IMR-90 (cell line): ENCODE data around the gene PAQR5. TPM values are rescaled to one million over a fixed set of nuclear protein-coding genes. Genes with fewer than 3 reads are reported as not detected.

Source experiments
- ATAC-seq: fragments of 200-7000 bp; cut with Tn5 transposase; 2 replicates; pipeline ENCODE4 v1.9.1; 2020; ENCODE audit warnings: low read depth, mild to moderate bottlenecking, moderate library complexity
- BruUV-seq: library from RNA; stranded (reverse); fragments of 400-500 nt; replicated peaks from 2 replicates; lab custom pipeline; 2021; lab: Mats Ljungman, UMichigan
- CTCF ChIA-PET: fragments of 300-600 bp; formaldehyde crosslinking; extraction: SDS; loops from one replicate; lab custom pipeline; 2021; ENCODE audit warnings: antibody characterized with exemption; lab: Yijun Ruan, JAX
- POLR2A ChIA-PET: fragments of 300-600 bp; sonication (Branson Sonifier 250); formaldehyde crosslinking; loops from one replicate; lab custom pipeline; 2022; ENCODE audit warnings: antibody characterized with exemption; ENCODE audit not compliant: unreplicated experiment; lab: Charles Lee
- DNase-seq: peaks from one replicate; pipeline ENCODE4 v3.0.0; 2013
- H2AFZ ChIP-seq: replicated peaks from 2 replicates; pipeline ENCODE3; 2013; ENCODE audit warnings: low read length, mild to moderate bottlenecking; ENCODE audit not compliant: poor library complexity
- H2AK5ac ChIP-seq: 2 replicates; pipeline ENCODE4 v1.6.1; 2013; ENCODE audit warnings: low read depth, low read length, inconsistent platforms
- H2AK9ac ChIP-seq: replicated peaks from 2 replicates; pipeline ENCODE3; 2013; ENCODE audit warnings: mild to moderate bottlenecking, low read depth, low read length, moderate library complexity; ENCODE audit not compliant: poor library complexity
- H2BK120ac ChIP-seq: 2 replicates; pipeline ENCODE4 v1.6.1; 2013; ENCODE audit warnings: low read depth, low read length, inconsistent platforms
- H2BK15ac ChIP-seq: 3 replicates; pipeline ENCODE4 v1.6.1; 2013; ENCODE audit warnings: low read depth, low read length, inconsistent platforms
- H2BK20ac ChIP-seq: 2 replicates; pipeline ENCODE4 v1.6.1; 2013; ENCODE audit warnings: low read depth, mild to moderate bottlenecking, inconsistent platforms, low read length, moderate library complexity
- H2BK5ac ChIP-seq: 2 replicates; pipeline ENCODE4 v1.6.1; 2013; ENCODE audit warnings: mild to moderate bottlenecking, low read depth, low read length, inconsistent platforms; ENCODE audit not compliant: poor library complexity, severe bottlenecking
- H3K14ac ChIP-seq: replicated peaks from 2 replicates; pipeline ENCODE4 v1.6.1; 2013; ENCODE audit warnings: low read depth, low read length, inconsistent platforms
- H3K18ac ChIP-seq: 2 replicates; pipeline ENCODE4 v1.6.1; 2013; ENCODE audit warnings: low read depth, low read length, control low read depth
- H3K23ac ChIP-seq: 2 replicates; pipeline ENCODE4 v1.6.1; 2013; ENCODE audit warnings: low read depth, low read length, inconsistent platforms
- H3K27ac ChIP-seq: 2 replicates; pipeline ENCODE4 v1.5.1; 2013; ENCODE audit warnings: mild to moderate bottlenecking, control low read depth, low read length; ENCODE audit not compliant: insufficient read depth
- H3K27me3 ChIP-seq: 2 replicates; pipeline ENCODE4 v1.6.1; 2013; ENCODE audit warnings: low read length; ENCODE audit not compliant: control insufficient read depth, insufficient read depth
- H3K36me3 ChIP-seq: 2 replicates; pipeline ENCODE4 v1.6.1; 2013; ENCODE audit warnings: low read length, mixed read lengths; ENCODE audit not compliant: control insufficient read depth, insufficient read depth
- H3K4ac ChIP-seq: 2 replicates; pipeline ENCODE4 v1.6.1; 2013; ENCODE audit warnings: low read depth, low read length, inconsistent platforms
- H3K4me1 ChIP-seq: 2 replicates; pipeline ENCODE4 v1.6.1; 2013; ENCODE audit warnings: low read length, mixed read lengths; ENCODE audit not compliant: control insufficient read depth, insufficient read depth
- H3K4me2 ChIP-seq: 2 replicates; pipeline ENCODE4 v1.6.1; 2013; ENCODE audit warnings: low read depth, mild to moderate bottlenecking, control low read depth, low read length, moderate library complexity
- H3K4me3 ChIP-seq: 2 replicates; pipeline ENCODE4 v1.5.1; 2013; ENCODE audit warnings: low read depth, mild to moderate bottlenecking, control low read depth, low read length, moderate library complexity; ENCODE audit not compliant: insufficient read depth
- H3K56ac ChIP-seq: 2 replicates; pipeline ENCODE4 v1.6.1; 2013; ENCODE audit warnings: low read length, inconsistent platforms; ENCODE audit not compliant: insufficient read depth; ENCODE audit errors: extremely low read depth
- H3K79me1 ChIP-seq, 2 experiments: 2 replicates each; pipeline ENCODE4 v1.6.1; 2013; ENCODE audit warnings: low read length in 2 of 2, inconsistent platforms in 1 of 2, low read depth in 1 of 2
- H3K9ac ChIP-seq: 2 replicates; pipeline ENCODE4 v1.6.1; 2013; ENCODE audit warnings: low read depth, low read length, control low read depth
- H3K9me1 ChIP-seq: 2 replicates; pipeline ENCODE4 v1.6.1; 2013; ENCODE audit warnings: low read length, inconsistent platforms; ENCODE audit not compliant: insufficient read depth
- H3K9me3 ChIP-seq: 2 replicates; pipeline ENCODE4 v1.6.1; 2013; ENCODE audit warnings: low read length; ENCODE audit not compliant: control insufficient read depth, insufficient read depth
- H4K20me1 ChIP-seq: 2 replicates; pipeline ENCODE4 v1.6.1; 2013; ENCODE audit warnings: low read length, inconsistent platforms; ENCODE audit not compliant: insufficient read depth
- H4K5ac ChIP-seq: 2 replicates; pipeline ENCODE4 v1.6.1; 2013; ENCODE audit warnings: mild to moderate bottlenecking, low read depth, low read length, control low read depth
- H4K8ac ChIP-seq, 2 experiments: 2 replicates each; pipeline ENCODE4 v1.6.1; 2013; ENCODE audit warnings: low read depth in 2 of 2, low read length in 2 of 2, control low read depth in 1 of 2, inconsistent platforms in 1 of 2
- H4K91ac ChIP-seq: 2 replicates; pipeline ENCODE4 v1.6.1; 2013; ENCODE audit warnings: low read depth, low read length, inconsistent platforms; ENCODE audit not compliant: insufficient read depth
- BHLHE40 ChIP-seq: fragments of 150-350 bp; IDR thresholded peaks from 2 replicates; pipeline ENCODE4 v1.6.1; 2016; ENCODE audit warnings: mild to moderate bottlenecking, low read depth, low read length
- ELK1 ChIP-seq: fragments of 150-350 bp; IDR thresholded peaks from 2 replicates; pipeline ENCODE4 v1.6.1; 2016; ENCODE audit warnings: low read depth, mild to moderate bottlenecking, low read length, moderate library complexity, borderline replicate concordance
- MAZ ChIP-seq: IDR thresholded peaks from 2 replicates; pipeline ENCODE4 v1.6.1; 2012; ENCODE audit warnings: low read depth, mild to moderate bottlenecking, low read length, improper control_type of control experiment, moderate library complexity, borderline replicate concordance
- WGBS, 2 experiments: methylation state at CpG; one replicate each; pipeline versions ENCODE4 v1.1.5 to v1.1.7; 2013; ENCODE audit warnings: missing lambda C conversion rate in 2 of 2; ENCODE audit not compliant: insufficient read length in 1 of 2; ENCODE audit errors: extremely low coverage in 2 of 2; 5-methylcytosine and 5-hydroxymethylcytosine counted together
- dilution Hi-C: fragments of 300-500 bp; cut with HindIII; formaldehyde crosslinking; loops from one replicate; pipeline ENCODE4 v1.14.3; 2018; ENCODE audit warnings: low sequenced_read_pairs; ENCODE audit not compliant: unreplicated experiment
- in situ Hi-C: fragments of 300-500 bp; cut with MboI; formaldehyde crosslinking; loops from 3 replicates; pipeline ENCODE4 v1.14.3; 2019; ENCODE audit warnings: low sequenced_read_pairs, inconsistent platforms, mixed read lengths
- intact Hi-C: fragments of 100-400 bp; cut with micrococcal nuclease; formaldehyde crosslinking; loops from 2 replicates; pipeline ENCODE4 v1.10.0; 2022
- polyA plus RNA-seq, 3 experiments: library from polyadenylated mRNA; depleted of rRNA; stranded (reverse); fragments of >200 nt; gene quantifications; 2 replicates each; pipeline ENCODE4 v1.2.3, GENCODE V29; 2012; ENCODE audit warnings: low replicate concordance in 1 of 3
- total RNA-seq: library from RNA; depleted of rRNA; stranded (reverse); fragments of >200 nt; gene quantifications from 2 replicates; pipeline ENCODE4 v1.2.3, GENCODE V29; 2012

The PAQR5 gene
- total and polyA plus RNA-seq, 2 of the 4 experiments (the other 2 are of a cell fraction): 2.3 to 2.7 TPM

- H2AK9ac ChIP-seq: no peak overlapping the region
- H3K27ac ChIP-seq: no peak overlapping the region
- H3K4me2 ChIP-seq: no peak overlapping the region
- H3K36me3 ChIP-seq: peaks cover 9% of the 10 kb centered on the region
- no peak overlapping the region for H3K18ac ChIP-seq
- H4K91ac ChIP-seq: no peak overlapping the region
- no peaks in the 10 kb centered on the region for H4K20me1 ChIP-seq
- CTCF ChIA-PET: no interaction called here
- in situ Hi-C loops: no loop called here
- H3K56ac ChIP-seq: no peak overlapping the region
- no peak overlapping the region for H3K4ac ChIP-seq
- no peak overlapping the region for H2BK120ac ChIP-seq
- dilution Hi-C loops: no loop called here
- H3K23ac ChIP-seq: no peak overlapping the region
- no peaks in the 10 kb centered on the region for H3K9me3 ChIP-seq
- H3K4me3 ChIP-seq: no peak overlapping the region
- POLR2A ChIA-PET: no interaction called here
- H2AK5ac ChIP-seq: no peak overlapping the region
- intact Hi-C loops: loop anchor here (1.0 kb wide), 1 partner anchor 36 kb away; no protein-coding TSS in a partner anchor
- H2BK20ac ChIP-seq: no peak overlapping the region
- no peak overlapping the region for H3K9ac ChIP-seq
- H2AFZ ChIP-seq: peak overlapping the region; percentile 33
- H4K8ac ChIP-seq: no peak overlapping the region
- H3K79me1 ChIP-seq: peaks cover 28 to 57% of the 10 kb centered on the region in 2 experiments
- no TSS peak for BruUV-seq
- H2BK15ac ChIP-seq: no peak overlapping the region
- ATAC-seq: no peak
- peaks cover 8% of the 10 kb centered on the region for H3K9me1 ChIP-seq
- H4K5ac ChIP-seq: no peak overlapping the region
- no peak overlapping the region for H3K14ac ChIP-seq
- H3K4me1 ChIP-seq: no peaks in the 10 kb centered on the region
- WGBS, 2 experiments: 79% methylated on average over 7 of the region's 18 CpGs; no CpG with 5 or more reads in 1 of the 2 experiments
- TF ChIP-seq BHLHE40: no peak
- TF ChIP-seq ELK1: no peak
- TF ChIP-seq MAZ: no peak
- no peak overlapping the region for H2BK5ac ChIP-seq
- DNase-seq: no peak
- no peaks in the 10 kb centered on the region for H3K27me3 ChIP-seq
Measured at GRCh38 chr15:69434679-69435078, 136.0 kb downstream of the PAQR5 start.
